ENCODE results near the gene AANAT. TPM values are rescaled to one million over a fixed set of nuclear protein-coding genes. Genes with fewer than 3 reads are reported as not detected.
"Not testable (repeated sequence)": the region's sequence is repeated elsewhere in the genome, so short reads cannot be mapped to it uniquely, and the experiment has no call there.

Gene AANAT
- total RNA-seq, 3 donors from 2014 or later: not detected

DNA sequence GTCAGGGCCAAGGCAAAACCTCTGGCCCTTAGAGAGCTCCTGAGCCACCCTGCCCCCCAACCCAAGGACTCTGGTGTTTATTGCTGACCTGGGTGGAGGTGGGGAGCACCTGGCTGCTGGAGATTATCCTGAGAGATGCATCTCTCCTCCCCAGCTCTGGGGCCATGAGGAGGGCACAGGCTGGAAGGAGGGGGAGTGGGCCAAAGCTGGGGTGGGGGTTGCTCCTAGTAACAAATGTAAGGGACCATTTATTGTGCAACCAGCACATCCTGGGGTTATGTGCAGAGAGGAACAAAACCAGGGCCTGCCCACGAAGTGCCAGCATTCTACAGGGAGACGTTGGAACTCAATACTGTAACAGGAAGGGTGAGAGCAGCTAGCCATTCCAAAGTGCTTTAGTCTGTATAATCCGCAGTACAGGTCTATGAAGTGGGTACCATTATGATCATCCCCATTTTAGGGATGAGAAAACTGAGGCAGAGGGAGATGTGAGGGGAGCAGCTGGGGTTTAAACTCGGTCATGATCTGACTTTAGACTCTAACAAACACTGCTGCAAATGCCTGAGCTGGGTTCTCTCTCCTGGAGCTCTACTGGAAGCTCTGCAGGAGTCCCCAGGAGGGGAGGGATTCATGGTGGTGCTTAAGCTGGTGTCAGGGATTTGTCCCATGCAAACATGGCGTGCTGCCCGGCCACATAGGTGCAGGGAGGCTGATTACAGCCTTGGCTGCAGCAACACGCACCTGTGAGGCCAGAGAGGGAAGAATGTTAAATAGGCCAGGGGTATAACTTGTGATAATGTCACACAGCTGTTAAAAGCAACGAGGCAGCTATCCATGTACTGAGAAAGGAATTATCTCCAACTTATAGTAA, 35.2 kb downstream of the AANAT start:
- Histone ChIP-seq H3K4me1 (peaks cover 9 to 19% of the 10 kb centered on the region in 2 donors), H3K9me3 (no peaks in the 10 kb centered on the region), H3K36me3 (no peaks in the 10 kb centered on the region), H3K4me3 (no peak overlapping the region), H3K27me3 (no peaks in the 10 kb centered on the region), H3K27ac (no peak overlapping the region)
- intact Hi-C loops (cut with DNase I; ENCODE audit: low total_unique reads): no loop called here
- no peak for DNase-seq (ENCODE audit: low spot score in 2 of 2)
- TF ChIP-seq, protein P1, sequence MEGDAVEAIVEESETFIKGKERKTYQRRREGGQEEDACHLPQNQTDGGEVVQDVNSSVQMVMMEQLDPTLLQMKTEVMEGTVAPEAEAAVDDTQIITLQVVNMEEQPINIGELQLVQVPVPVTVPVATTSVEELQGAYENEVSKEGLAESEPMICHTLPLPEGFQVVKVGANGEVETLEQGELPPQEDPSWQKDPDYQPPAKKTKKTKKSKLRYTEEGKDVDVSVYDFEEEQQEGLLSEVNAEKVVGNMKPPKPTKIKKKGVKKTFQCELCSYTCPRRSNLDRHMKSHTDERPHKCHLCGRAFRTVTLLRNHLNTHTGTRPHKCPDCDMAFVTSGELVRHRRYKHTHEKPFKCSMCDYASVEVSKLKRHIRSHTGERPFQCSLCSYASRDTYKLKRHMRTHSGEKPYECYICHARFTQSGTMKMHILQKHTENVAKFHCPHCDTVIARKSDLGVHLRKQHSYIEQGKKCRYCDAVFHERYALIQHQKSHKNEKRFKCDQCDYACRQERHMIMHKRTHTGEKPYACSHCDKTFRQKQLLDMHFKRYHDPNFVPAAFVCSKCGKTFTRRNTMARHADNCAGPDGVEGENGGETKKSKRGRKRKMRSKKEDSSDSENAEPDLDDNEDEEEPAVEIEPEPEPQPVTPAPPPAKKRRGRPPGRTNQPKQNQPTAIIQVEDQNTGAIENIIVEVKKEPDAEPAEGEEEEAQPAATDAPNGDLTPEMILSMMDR (IDR thresholded peaks at IDR 0.05): no peak
- no peak for TF ChIP-seq POLR2A (IDR thresholded peaks at IDR 0.05)
- TF ChIP-seq POLR2AphosphoS5 (IDR thresholded peaks at IDR 0.05): no peak

DNA sequence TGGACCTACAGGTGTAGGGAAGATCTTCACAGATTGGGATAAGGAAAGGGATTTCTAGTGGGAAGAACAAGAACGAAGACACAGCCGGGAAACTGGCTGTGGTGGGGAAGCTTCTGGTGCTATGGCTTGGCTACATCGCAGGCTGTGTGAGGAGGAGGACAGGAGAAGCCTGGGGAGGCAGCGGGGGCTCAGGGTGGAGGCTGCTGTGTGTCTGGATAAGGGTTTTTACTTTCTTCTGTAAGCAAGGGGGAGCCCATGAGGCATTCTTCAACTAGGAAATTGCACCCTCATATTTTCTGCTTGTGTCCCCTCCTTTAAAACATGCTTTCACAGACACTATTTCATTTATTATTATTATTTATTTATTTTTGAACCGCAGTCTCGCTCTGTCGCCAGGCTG, 36.7 kb downstream of the AANAT start:
- peaks cover 7% of the 10 kb centered on the region in 2 donors for H3K4me1 ChIP-seq
- H3K27me3 ChIP-seq: no peaks in the 10 kb centered on the region
- no peak for DNase-seq (ENCODE audit: low spot score in 2 of 2)
- H3K9me3 ChIP-seq: no peaks in the 10 kb centered on the region
- no peaks in the 10 kb centered on the region for H3K36me3 ChIP-seq
- intact Hi-C loops (cut with DNase I; ENCODE audit: low total_unique reads): no loop called here
- H3K4me3 ChIP-seq: no peak overlapping the region
- no peak for TF ChIP-seq POLR2A (IDR thresholded peaks at IDR 0.05)
- TF ChIP-seq POLR2AphosphoS5 (IDR thresholded peaks at IDR 0.05): no peak
- TF ChIP-seq, protein P1 (IDR thresholded peaks at IDR 0.05): no peak
- no peak overlapping the region for H3K27ac ChIP-seq

- H3K36me3 ChIP-seq: no peaks in the 10 kb centered on the region
- TF ChIP-seq, protein P1 (IDR thresholded peaks at IDR 0.05): peak; percentile 90 to 96 (median 95)
- TF ChIP-seq POLR2A (IDR thresholded peaks at IDR 0.05): no peak
- no peak overlapping the region for H3K27ac ChIP-seq
- no peaks in the 10 kb centered on the region for H3K4me1 ChIP-seq
- no peaks in the 10 kb centered on the region for H3K9me3 ChIP-seq
- no peaks in the 10 kb centered on the region for H3K27me3 ChIP-seq
- H3K4me3 ChIP-seq: no peak overlapping the region
- intact Hi-C loops (cut with DNase I; ENCODE audit: low total_unique reads): loop anchor here (5.0 kb wide), 1 partner anchor 39 kb away; the partner anchor contains the start of gene AANAT
- DNase-seq (ENCODE audit: low spot score in 2 of 2): peak; percentile 73 to 90
These were observed 39.3 kb downstream of the AANAT start for GRCh38 chr17:76506408-76507345.

DNA sequence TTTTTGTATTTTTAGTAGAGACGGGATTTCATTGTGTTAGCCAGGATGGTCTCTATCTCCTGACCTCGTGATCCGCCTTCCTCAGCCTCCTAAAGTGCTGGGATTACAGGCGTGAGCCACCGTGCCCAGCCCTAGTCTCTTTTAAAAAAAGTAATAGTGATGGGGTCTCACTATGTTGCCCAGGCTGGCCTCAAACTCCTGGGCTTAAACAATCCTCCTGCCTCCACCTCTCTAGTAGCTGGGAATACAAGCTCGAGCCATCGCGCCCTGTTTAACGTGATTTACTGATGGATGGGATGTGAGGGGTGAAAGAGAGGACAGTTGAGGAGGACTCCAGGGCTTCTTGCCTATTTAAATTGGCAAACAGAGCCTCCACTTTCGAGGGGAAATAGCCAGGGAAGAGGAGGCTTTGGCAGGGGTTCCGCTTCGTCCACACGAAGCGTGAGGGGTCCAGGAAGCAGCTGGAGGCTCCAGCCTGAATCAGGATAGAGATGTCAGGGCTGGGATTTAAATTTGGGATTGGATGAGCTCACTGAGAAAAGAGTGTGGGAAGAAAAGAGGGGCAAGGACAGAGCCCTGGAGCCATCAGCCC, 41.2 kb downstream of the AANAT start:
- DNase-seq (ENCODE audit: low spot score in 2 of 2): not testable (repeated sequence)

GRCh38 chr17:76510831-76511244, 43.4 kb downstream of the AANAT start:
- Histone ChIP-seq H3K27ac (no peak overlapping the region), H3K9me3 (no peaks in the 10 kb centered on the region), H3K4me1 (peaks cover 0 to 2% of the 10 kb centered on the region in 2 donors), H3K4me3 (no peak overlapping the region), H3K36me3 (no peaks in the 10 kb centered on the region), H3K27me3 (no peaks in the 10 kb centered on the region)
- TF ChIP-seq POLR2A (IDR thresholded peaks at IDR 0.05) (no peak), POLR2AphosphoS5 (IDR thresholded peaks at IDR 0.05) (no peak)
- TF ChIP-seq, protein P1 (IDR thresholded peaks at IDR 0.05): no peak
- DNase-seq (ENCODE audit: low spot score in 2 of 2): no peak
- intact Hi-C loops (cut with DNase I; ENCODE audit: low total_unique reads): no loop called here

More for the DNA sequence above, 41.2 kb downstream of the AANAT start:
- H3K36me3 ChIP-seq, H3K4me3 ChIP-seq, H3K4me1 ChIP-seq, H3K9me3 ChIP-seq, H3K27ac ChIP-seq, H3K27me3 ChIP-seq: not testable (repeated sequence)
- intact Hi-C loops (cut with DNase I; ENCODE audit: low total_unique reads): loop anchor here (5.0 kb wide), 1 partner anchor 41 kb away; the partner anchor contains the start of gene AANAT
